PFSK-1 (cell line): ENCODE measurements around the gene GLYATL2.

Experiments used
- POLR2AphosphoS5 ChIP-seq: IDR thresholded peaks from 2 replicates; pipeline ENCODE4 v1.6.1; 2012; ENCODE audit warnings: low read depth, mild to moderate bottlenecking, control low read depth, low read length, moderate library complexity
- SIN3A ChIP-seq: IDR thresholded peaks from 2 replicates; pipeline ENCODE4 v1.6.1; 2012; ENCODE audit warnings: mild to moderate bottlenecking, low read length, moderate library complexity, borderline replicate concordance; ENCODE audit not compliant: insufficient read depth
- TAF1 ChIP-seq: IDR thresholded peaks from 2 replicates; pipeline ENCODE4 v1.6.1; 2012; ENCODE audit warnings: low read length, control low read depth, borderline replicate concordance; ENCODE audit not compliant: insufficient read depth
- TF ChIP-seq, protein P1 (sequence below), 2 experiments: IDR thresholded peaks; 2 replicates each; pipeline versions ENCODE4 v1.6.1 to v1.8.0; 2011 to 2012; ENCODE audit warnings: low read depth in 2 of 2, low read length in 2 of 2, control low read depth in 1 of 2, inconsistent platforms in 1 of 2, mild to moderate bottlenecking in 1 of 2, moderate library complexity in 1 of 2; ENCODE audit not compliant: insufficient read depth in 1 of 2

DNA sequence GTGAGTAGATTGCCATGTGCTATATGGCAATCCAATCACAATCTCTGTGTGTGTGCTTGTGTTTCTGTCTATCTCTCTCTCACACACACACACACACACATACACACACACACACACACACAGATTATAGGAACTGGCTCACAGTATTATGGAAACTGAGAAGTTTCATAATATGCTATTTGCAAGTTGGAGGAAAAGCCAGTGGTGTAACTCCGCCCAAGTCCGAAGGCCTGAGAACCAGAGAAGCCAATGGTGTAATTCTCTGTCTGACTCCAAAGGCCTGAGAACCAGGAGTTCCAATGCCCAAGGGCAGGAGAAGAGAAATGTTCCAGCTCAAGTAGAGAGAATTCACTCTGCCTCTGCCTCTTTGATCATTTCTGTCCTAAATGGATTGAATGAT is 37.2 kb downstream of the GLYATL2 start:
- TF ChIP-seq, protein P1, sequence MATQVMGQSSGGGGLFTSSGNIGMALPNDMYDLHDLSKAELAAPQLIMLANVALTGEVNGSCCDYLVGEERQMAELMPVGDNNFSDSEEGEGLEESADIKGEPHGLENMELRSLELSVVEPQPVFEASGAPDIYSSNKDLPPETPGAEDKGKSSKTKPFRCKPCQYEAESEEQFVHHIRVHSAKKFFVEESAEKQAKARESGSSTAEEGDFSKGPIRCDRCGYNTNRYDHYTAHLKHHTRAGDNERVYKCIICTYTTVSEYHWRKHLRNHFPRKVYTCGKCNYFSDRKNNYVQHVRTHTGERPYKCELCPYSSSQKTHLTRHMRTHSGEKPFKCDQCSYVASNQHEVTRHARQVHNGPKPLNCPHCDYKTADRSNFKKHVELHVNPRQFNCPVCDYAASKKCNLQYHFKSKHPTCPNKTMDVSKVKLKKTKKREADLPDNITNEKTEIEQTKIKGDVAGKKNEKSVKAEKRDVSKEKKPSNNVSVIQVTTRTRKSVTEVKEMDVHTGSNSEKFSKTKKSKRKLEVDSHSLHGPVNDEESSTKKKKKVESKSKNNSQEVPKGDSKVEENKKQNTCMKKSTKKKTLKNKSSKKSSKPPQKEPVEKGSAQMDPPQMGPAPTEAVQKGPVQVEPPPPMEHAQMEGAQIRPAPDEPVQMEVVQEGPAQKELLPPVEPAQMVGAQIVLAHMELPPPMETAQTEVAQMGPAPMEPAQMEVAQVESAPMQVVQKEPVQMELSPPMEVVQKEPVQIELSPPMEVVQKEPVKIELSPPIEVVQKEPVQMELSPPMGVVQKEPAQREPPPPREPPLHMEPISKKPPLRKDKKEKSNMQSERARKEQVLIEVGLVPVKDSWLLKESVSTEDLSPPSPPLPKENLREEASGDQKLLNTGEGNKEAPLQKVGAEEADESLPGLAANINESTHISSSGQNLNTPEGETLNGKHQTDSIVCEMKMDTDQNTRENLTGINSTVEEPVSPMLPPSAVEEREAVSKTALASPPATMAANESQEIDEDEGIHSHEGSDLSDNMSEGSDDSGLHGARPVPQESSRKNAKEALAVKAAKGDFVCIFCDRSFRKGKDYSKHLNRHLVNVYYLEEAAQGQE (IDR thresholded peaks at IDR 0.05; ENCODE audit: insufficient read depth in 1 of 2, low read depth in 2 of 2, low read length in 2 of 2) = no peak
- no peak for TF ChIP-seq TAF1
- TF ChIP-seq SIN3A = no peak
- no peak for TF ChIP-seq POLR2AphosphoS5
